NCI-H526 (cell line): ENCODE measurements around the gene SGTA.

Source experiments
- DNase-seq, 2 experiments: peaks; one replicate each; lab custom pipeline; 2025; lab: John Stamatoyannopoulos, UW

SGTA gene

GRCh38 chr19:2810141-2811091, 27.3 kb upstream of the SGTA start:
- DNase-seq, result no peak

GRCh38 chr19:2809387-2810140, 26.5 kb upstream of the SGTA start:
- no peak for DNase-seq

GRCh38 chr19:2808129-2808941, 25.3 kb upstream of the SGTA start:
- no peak for DNase-seq

- DNase-seq, result no peak
Observed at GRCh38 chr19:2807379-2808128, 24.5 kb upstream of the SGTA start.

DNA sequence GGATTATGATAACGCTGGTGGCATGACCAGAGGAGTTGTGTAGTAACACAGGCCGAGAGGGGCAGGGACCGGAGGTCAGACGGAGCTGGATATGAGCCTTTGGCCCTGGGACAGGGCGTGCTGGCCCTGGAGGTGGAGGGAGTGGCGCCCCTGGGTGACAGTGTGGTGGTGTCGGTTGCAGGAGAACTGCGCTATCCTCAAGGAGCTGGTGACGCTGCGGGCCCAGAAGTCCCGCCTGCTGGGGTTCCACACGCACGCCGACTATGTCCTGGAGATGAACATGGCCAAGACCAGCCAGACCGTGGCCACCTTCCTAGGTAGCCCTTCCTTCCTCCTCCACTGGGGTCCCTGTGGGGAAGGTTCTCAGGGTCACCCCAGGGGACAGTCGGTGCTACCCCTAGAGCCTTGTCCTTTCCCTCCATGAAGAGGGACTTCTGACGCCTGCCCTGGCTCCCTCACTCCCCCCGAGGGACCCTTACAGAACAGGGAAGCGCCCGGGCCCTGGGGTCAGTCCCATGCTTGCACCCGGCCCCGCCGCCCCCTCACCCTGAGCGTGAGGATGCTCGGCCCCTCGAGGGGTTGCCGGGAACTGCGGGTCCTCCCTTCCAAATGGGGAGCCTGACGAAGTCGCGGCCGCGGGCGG, 23.8 kb upstream of the SGTA start:
- no peak for DNase-seq

DNA sequence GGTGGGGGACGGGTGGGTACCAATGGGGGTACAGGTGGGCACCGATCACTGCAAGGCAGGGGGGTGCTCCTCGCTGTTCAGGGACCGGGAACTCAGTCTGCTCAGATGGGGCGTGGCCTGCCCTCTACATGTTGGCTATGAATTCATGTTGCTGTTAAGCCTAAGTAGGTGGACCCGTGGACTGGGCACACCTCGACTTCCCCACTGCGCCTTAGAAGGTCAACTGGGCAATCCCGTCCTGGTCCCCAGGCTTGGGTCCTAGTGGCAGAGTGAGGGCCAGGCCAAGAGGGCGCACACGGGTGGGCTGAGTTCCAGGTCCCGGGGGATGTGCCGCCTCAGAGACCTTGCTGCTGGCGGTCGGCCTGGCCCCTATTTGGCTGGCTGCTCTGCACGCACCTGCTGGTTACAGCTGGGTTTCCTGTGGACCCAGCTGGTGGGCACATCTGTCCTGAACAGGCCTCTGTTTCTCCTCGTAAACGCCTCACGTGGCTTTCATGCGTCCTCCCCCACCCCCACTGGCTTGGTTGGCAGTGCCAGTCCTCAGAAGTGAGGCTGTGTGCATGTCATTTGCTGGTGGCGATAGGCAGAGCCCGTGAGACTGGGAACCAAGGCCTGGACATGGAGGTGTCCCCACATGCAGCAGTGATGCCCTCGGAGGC, 23.0 kb upstream of the SGTA start:
- DNase-seq, result no peak

DNA sequence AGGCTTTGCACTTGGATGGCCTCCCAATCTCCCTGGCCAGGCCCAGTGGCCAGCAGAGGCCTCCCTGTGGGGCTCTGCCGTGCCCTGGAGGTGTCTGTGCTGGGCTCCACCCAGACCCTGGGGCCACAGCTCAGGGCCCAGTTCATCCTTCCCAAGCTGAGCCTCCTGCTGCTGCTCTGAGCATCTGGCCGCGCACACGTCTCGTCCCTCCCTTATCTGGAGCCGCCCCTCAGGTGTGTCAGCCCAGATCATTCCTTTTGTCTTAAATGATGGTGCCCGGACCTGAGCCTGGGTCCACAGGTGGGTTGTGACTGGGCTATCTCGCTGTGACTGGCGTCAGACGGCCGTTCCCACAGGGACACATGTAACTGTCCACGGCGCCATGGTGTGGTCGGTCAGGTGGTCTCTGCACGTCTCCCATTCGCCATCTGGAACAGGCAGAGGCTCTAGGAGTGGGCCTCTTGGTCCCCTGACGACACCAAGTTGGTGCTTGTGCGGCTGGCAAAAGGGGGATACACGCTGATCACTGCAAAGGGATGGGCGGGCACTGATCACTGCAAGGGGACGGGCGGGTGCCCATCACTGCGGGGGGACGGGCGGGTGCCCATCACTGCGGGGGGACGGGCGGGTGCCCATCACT, 22.3 kb upstream of the SGTA start:
- DNase-seq, result no peak

DNA sequence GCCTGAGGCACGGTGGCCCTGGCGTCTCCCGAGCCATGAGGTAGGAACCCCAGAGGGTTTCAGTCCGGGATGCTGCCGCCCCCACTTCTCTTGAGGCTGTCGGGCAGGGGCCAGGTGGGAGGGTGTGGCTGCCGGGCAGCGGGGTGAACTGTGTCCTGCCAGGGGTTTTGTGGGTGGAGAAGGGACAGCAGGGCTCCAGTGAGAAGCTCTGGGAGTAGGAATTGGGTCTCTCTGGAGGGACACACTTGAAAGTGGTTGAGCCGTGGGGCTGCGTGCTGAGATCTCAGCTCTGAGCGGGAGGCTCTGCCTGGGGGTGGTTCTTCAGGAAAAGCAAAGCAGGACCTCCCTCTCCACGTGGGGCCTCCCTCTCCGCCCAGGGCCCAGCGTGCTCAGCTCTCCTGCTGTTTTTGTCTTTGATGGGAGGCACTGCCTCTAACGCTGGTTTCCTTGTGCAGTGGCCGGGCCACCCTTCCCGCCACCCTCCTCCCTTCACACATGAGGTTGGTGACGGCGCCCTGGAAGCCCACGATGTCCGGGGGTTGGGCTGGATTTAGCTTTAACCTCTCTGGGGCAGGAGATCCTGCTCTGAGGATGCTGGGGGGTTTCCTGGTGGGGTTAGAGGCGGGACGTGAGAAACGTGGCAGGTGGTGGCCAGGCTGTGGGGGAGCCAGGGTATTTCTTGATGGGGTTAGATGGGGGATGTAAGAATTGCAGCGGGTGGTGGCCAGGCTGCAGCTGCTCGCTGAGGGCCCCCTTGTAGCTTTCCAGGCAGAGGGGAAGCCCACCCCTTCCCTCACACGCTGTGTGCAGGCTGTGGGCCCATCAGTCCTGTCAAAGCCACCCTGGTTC, 21.3 kb upstream of the SGTA start:
- no peak for DNase-seq

DNA sequence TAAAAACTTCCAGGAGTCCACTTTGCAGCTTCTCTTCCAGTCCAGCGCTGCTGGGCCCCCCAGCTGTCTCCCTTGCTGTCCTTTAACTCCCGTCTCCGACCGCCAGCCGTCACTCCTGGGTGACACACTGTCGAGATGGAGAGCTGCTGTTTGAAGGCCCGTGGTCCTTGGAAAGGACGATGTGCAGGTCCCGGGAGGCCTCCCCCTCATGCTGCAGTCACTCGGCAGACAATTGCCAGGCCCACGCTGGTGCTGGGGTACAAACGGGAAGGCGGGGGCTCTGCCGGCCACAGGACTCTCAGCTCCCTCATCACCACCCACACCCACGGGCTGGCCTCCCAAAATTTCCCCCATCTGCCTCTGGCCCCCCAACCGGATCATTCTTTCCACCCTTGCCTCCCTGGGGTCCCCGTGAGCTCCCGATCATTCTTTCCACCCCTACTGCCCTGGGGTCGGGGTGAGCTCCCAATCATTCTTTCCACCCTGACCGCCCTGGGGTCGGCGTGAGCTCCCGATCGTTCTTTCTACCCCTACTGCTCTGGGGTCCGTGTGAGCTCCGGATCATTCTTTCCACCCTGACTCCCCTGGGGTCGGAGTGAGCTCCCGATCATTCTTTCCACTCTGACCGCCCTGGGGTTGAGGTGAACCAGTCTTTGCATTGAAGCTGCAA, 20.5 kb upstream of the SGTA start:
- no peak for DNase-seq

GRCh38 chr19:2802826-2803225, 19.8 kb upstream of the SGTA start:
- no peak for DNase-seq

- DNase-seq, result no peak
Observed at GRCh38 chr19:2800506-2800905, 17.4 kb upstream of the SGTA start.

DNA sequence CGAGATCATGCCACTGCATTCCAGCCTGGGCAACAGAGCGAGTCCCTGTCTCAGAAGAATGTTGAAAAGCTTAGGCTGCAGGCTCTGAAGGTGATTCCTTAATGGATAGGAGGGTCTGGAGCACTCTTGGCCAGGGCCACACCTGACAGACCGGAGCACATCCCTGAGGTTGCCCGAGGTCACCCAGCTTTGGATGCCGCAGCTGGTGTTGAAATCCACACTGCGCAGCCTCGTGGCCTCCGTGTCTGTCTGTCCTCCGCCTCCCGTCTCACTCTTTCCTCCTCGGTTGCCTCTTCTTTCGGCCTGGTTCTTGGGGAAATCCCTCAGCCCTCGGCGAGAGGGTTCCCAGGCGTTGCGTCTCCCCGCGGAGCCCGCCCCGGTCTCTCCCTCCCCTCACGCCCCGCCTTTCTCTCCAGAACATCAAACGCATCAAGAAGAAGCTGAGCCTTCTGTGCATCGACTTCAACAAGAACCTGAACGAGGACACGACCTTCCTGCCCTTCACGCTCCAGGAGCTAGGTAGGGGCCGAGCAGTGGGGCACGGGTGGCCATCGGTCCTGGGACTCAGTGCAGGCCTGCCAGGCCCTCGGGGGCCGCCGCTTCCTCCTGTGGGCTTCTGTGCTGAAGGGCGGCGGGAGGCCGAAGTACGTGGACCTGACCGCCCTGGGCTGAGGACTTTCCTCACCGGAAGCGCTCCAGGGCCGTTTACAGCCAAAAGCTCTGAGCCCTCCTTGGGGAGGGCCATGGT, 16.4 kb upstream of the SGTA start:
- no peak for DNase-seq

GRCh38 chr19:2798733-2799132, 15.7 kb upstream of the SGTA start:
- DNase-seq, result no peak

DNA sequence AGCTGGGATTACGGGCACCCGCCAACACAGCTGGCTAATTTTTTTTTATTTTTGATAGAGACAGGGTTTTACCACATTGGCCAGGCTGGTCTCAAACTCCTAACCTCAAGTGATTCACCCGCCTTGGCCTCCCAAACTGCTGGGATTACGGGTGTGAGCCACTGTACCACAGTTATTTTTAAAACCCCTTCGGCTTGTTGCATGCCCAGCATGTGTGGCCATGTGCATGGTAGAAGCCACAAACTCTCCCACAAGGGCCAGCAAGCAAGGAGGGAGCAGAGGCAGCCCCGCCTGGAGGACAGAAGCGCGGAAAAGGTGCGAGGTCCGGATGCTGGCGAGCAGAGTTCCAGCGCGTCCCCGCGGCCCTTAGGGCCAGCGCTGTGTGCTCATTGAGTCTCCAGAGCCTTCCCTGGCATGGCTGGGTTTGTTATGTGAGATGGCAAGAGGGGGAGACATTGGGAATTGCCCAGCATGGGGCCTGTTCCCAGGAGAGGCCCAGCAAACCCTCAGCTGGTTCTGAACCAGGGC, 15.1 kb upstream of the SGTA start:
- no peak for DNase-seq

GRCh38 chr19:2797280-2797679, 14.2 kb upstream of the SGTA start:
- no peak for DNase-seq

GRCh38 chr19:2796659-2797266, 13.7 kb upstream of the SGTA start:
- no peak for DNase-seq
